ENCODE data around the gene C2CD4B. TPM values are rescaled to one million over a fixed set of nuclear protein-coding genes. Genes with fewer than 3 reads are reported as not detected.
A peak's percentile ranks its signal among the peaks of the same experiment; 100 is the strongest.

The C2CD4B gene
- total RNA-seq, 1 experiment from 2014 or later, result not detected

DNA sequence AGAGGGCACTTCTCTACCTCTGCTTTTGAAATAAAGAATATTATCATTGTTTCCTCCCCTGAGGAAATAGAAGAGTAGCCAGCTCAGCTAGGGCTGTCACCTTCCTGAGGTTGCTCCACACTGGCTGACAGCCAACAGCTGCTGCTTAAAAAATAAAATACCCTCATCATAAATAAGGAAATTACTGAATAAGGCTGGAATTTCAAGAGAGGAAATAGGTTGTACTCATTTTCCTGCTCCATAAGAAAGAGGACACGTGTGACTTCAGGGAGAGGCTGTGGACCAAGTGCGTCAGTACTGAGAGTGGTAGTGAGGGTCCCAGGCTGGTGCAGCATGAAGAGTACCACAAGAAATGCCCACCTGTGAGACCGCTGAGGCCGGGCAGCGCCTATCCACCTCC, 8.1 kb upstream of the C2CD4B start:
- TF ChIP-seq EZH2 (IDR thresholded peaks at IDR 0.05; ENCODE audit: low read length, unreplicated experiment), result no peak
- DNase-seq, result peak; percentile 29
- intact Hi-C loops (cut with micrococcal nuclease), result no loop called here
- no TSS peak for BruUV-seq (replicated peaks)
- POLR2A ChIA-PET (ENCODE audit: unreplicated experiment), result no interaction called here
- no peak overlapping the region for H3K27ac ChIP-seq (ENCODE audit: low read length)
- no peaks in the 10 kb centered on the region for H3K79me2 ChIP-seq (ENCODE audit: low read length)
- no peak overlapping the region for H3K4me2 ChIP-seq (ENCODE audit: low read length)
- no peaks in the 10 kb centered on the region for H3K9me2 ChIP-seq (replicated peaks; ENCODE audit: low read length)
- H3K36me3 ChIP-seq (ENCODE audit: low read depth, low read length), result no peaks in the 10 kb centered on the region
- no peaks in the 10 kb centered on the region for H3F3A ChIP-seq (ENCODE audit: low read length, unreplicated experiment)
- no peak overlapping the region for H3K4me3 ChIP-seq (ENCODE audit: low read length)
- CTCF ChIA-PET, result no interaction called here
- no peak overlapping the region for H2AFZ ChIP-seq (ENCODE audit: low read length)
- H4K20me1 ChIP-seq (ENCODE audit: low read length), result no peaks in the 10 kb centered on the region
- H3K4me1 ChIP-seq (ENCODE audit: insufficient read depth, low read length), result no peaks in the 10 kb centered on the region
- H3K9ac ChIP-seq (ENCODE audit: low read length), result no peak overlapping the region
- H3K9me3 ChIP-seq (ENCODE audit: low read length), result no peaks in the 10 kb centered on the region
- peaks cover 7% of the 10 kb centered on the region; the same call in 1 of the 2 replicates for H3K27me3 ChIP-seq (ENCODE audit: low read length)
- no peak for ATAC-seq

DNA sequence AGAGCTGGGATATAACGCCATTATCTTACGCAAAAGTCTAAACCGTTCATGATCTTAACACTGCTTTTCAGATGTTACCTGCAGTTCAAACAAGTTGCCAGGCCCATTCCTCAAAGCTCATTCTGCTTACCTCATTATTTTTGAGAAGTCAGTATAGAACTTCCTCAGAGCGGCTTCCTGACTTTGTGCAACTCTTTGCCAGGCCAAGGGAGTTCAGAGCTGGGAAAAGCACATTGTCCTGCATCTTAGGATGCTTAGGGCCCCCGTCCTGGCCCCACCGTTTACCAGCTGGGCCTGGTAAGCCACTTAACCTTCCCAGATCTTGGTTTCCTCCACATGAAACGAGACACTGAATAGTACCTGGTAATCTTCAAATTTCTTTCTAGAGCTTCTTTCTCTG, 6.8 kb upstream of the C2CD4B start:
- ATAC-seq (no peak), DNase-seq (no peak)
- Histone ChIP-seq H3K4me3 (ENCODE audit: low read length) (no peak overlapping the region), H3K79me2 (ENCODE audit: low read length) (no peaks in the 10 kb centered on the region), H3K9me2 (replicated peaks; ENCODE audit: low read length) (no peaks in the 10 kb centered on the region), H3F3A (ENCODE audit: low read length, unreplicated experiment) (no peaks in the 10 kb centered on the region), H3K4me1 (ENCODE audit: insufficient read depth, low read length) (no peaks in the 10 kb centered on the region), H3K4me2 (ENCODE audit: low read length) (no peak overlapping the region), H3K36me3 (ENCODE audit: low read depth, low read length) (no peaks in the 10 kb centered on the region), H3K27ac (ENCODE audit: low read length) (no peak overlapping the region), H3K27me3 (ENCODE audit: low read length) (peaks cover 7% of the 10 kb centered on the region; the same call in 1 of the 2 replicates), H3K9ac (ENCODE audit: low read length) (no peak overlapping the region), H2AFZ (ENCODE audit: low read length) (no peak overlapping the region), H4K20me1 (ENCODE audit: low read length) (no peaks in the 10 kb centered on the region), H3K9me3 (ENCODE audit: low read length) (no peaks in the 10 kb centered on the region)
- no peak for TF ChIP-seq EZH2phosphoT487 (IDR thresholded peaks at IDR 0.05; ENCODE audit: borderline replicate concordance, low read length)
- TF ChIP-seq, protein P1, sequence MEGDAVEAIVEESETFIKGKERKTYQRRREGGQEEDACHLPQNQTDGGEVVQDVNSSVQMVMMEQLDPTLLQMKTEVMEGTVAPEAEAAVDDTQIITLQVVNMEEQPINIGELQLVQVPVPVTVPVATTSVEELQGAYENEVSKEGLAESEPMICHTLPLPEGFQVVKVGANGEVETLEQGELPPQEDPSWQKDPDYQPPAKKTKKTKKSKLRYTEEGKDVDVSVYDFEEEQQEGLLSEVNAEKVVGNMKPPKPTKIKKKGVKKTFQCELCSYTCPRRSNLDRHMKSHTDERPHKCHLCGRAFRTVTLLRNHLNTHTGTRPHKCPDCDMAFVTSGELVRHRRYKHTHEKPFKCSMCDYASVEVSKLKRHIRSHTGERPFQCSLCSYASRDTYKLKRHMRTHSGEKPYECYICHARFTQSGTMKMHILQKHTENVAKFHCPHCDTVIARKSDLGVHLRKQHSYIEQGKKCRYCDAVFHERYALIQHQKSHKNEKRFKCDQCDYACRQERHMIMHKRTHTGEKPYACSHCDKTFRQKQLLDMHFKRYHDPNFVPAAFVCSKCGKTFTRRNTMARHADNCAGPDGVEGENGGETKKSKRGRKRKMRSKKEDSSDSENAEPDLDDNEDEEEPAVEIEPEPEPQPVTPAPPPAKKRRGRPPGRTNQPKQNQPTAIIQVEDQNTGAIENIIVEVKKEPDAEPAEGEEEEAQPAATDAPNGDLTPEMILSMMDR (conservative IDR thresholded peaks at IDR 0.05; ENCODE audit: low read depth, low read length), result no peak
- TF ChIP-seq EZH2 (IDR thresholded peaks at IDR 0.05; ENCODE audit: low read length, unreplicated experiment), result no peak
- BruUV-seq (replicated peaks), result no TSS peak
- ChIA-PET CTCF (no interaction called here), POLR2A (ENCODE audit: unreplicated experiment) (no interaction called here)
- intact Hi-C loops (cut with micrococcal nuclease), result no loop called here

DNA sequence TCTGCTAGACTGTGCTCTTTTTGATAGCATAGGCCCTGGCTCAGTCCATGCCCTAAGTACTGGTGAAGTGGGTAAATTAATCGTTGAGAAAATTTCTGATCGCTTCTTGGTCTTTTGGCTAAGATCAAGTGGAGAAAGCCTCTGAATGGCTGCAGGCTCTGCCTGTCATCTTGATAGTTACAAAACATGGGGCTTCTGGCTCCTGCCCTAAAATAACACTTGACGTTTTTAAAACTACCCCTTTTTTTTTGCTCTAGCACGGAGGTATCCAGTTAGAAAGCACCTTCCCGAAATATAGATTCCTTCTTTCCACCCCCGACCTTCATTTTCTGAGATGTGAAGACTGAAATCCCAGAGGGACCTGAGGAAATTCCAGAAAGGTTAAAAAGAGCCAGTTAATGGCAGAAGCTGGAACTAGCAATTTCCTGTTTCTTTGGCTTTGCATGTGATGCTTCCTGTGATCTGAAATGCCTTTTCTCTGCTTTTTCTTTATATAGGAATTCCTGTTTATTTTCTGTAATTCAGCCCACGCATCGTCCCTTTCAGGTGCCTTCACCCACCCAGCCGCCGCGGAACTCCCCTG, 799 bp upstream of the C2CD4B start:
- BruUV-seq (replicated peaks), result no TSS peak
- H3K9me2 ChIP-seq (replicated peaks; ENCODE audit: low read length), result no peaks in the 10 kb centered on the region
- POLR2A ChIA-PET (ENCODE audit: unreplicated experiment), result no interaction called here
- H3K4me2 ChIP-seq (ENCODE audit: low read length), result no peak overlapping the region
- TF ChIP-seq, protein P1 (conservative IDR thresholded peaks at IDR 0.05; ENCODE audit: low read depth, low read length), result no peak
- TF ChIP-seq EZH2 (IDR thresholded peaks at IDR 0.05; ENCODE audit: low read length, unreplicated experiment), result no peak
- no peak for TF ChIP-seq EZH2phosphoT487 (IDR thresholded peaks at IDR 0.05; ENCODE audit: borderline replicate concordance, low read length)
- intact Hi-C loops (cut with micrococcal nuclease), result no loop called here
- H3K9me3 ChIP-seq (ENCODE audit: low read length), result no peaks in the 10 kb centered on the region
- DNase-seq, result no peak
- no peak overlapping the region for H2AFZ ChIP-seq (ENCODE audit: low read length)
- no peaks in the 10 kb centered on the region for H4K20me1 ChIP-seq (ENCODE audit: low read length)
- peaks cover 6% of the 10 kb centered on the region for H3K27me3 ChIP-seq (ENCODE audit: low read length)
- no peak overlapping the region for H3K4me3 ChIP-seq (ENCODE audit: low read length)
- ATAC-seq, result no peak
- no peaks in the 10 kb centered on the region for H3K4me1 ChIP-seq (ENCODE audit: insufficient read depth, low read length)
- no peaks in the 10 kb centered on the region for H3K79me2 ChIP-seq (ENCODE audit: low read length)
- CTCF ChIA-PET, result no interaction called here
- H3K9ac ChIP-seq (ENCODE audit: low read length), result no peak overlapping the region
- no peaks in the 10 kb centered on the region for H3F3A ChIP-seq (ENCODE audit: low read length, unreplicated experiment)
- no peaks in the 10 kb centered on the region for H3K36me3 ChIP-seq (ENCODE audit: low read depth, low read length)
- no peak overlapping the region for H3K27ac ChIP-seq (ENCODE audit: low read length)

Data from PC-3 (cell line).